GM21526 (cell line): Measurements from ENCODE around the gene RIPOR1.

Source experiments
- ATAC-seq: cut with Tn5 transposase; IDR thresholded peaks from one replicate; pipeline ENCODE4 v1.9.1; 2021; ENCODE audit warnings: moderate library complexity; ENCODE audit not compliant: unreplicated experiment, low FRiP score

RIPOR1 gene

DNA sequence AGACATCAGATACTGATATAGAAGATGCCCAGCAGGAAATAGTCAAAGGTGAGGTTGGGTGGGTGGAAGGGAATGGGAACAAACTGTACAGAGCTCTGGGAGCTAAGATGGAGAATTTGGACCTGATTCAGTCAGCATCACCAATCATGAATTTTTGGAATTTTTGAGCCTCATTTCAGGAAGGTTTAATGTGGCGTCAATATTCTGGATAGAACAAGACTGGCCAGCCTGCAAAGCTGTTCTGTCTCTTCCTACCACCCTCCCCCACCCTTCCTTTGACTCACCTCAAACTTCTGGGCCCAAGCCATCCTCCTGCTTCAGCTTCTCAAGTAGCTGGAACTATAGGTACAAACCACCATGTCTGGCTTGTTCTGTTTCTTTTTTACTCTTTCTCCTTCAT is 66.3 kb downstream of the RIPOR1 start:
- ATAC-seq = no peak
